Measurements from ENCODE around the gene MICAL2. TPM values are rescaled to one million over a fixed set of nuclear protein-coding genes. Genes with fewer than 3 reads are reported as not detected.

MICAL2 gene
- total and polyA plus RNA-seq, 2 donors (not counting 1 experiment from before 2014, with no cell fraction given) = 0.32 to 0.40 TPM

DNA sequence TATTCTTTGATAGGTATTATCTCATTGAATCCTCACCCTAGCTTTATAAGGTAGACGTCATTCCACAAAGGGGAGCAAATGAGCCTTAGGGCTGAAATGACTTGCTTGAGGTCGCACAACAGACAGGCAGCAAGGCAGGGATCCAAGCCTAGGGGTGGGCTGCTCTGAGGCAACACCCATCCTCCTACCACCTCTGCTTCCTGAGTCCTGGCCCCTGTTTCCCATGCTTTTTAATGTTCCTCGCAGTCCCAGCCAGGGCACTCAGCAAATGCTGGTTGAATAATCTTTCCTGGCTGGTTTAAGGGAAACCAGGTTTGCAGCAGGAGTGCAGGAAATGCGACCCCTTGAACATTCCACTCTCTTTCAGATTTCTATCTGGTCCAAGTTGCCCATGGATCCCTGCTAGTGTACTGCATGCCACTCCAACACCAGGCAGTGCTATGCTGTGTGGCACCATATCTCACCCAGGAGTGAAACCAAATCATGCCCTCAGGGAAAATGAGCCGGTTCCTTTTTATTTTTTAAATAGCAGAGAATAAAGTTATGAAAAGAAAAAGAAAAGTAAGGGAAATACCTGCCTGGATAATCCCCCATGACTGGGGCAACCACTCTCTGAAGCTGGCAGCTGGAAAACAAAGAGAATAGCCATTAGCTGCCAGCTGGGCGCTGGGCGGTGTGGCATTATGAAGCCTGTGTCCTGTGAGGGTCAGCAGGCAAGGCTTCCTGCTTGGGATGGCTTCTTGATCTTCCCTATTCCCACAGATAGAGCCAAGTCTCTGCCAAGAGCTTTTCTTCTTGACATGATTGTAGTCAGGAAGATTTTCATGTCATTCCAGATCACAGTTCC is 21.8 kb downstream of the MICAL2 start:
- Mint-ChIP-seq H3K27me3 (peaks cover 5% of the 10 kb centered on the region), H3K4me1 (peaks cover 11% of the 10 kb centered on the region), H3K9me3 (ENCODE audit: insufficient read depth) (no peaks in the 10 kb centered on the region), H3K27ac (no peak overlapping the region), H3K4me3 (no peak overlapping the region)
- Histone ChIP-seq H3K27ac (ENCODE audit: low read length in 2 of 2) (no peak overlapping the region), H4K20me1 (ENCODE audit: control insufficient read depth, insufficient read depth, low read length, poor library complexity, severe bottlenecking) (no peaks in the 10 kb centered on the region), H3K4me2 (replicated peaks; ENCODE audit: low read depth, low read length, poor library complexity, severe bottlenecking) (no peak overlapping the region), H3K9ac (ENCODE audit: low read length) (no peak overlapping the region), H3K36me3 (replicated peaks in 1 of 2; ENCODE audit: control extremely low read depth in 1 of 2, control insufficient read depth in 1 of 2, extremely low read depth in 1 of 2, insufficient read depth in 2 of 2, low read length in 1 of 2) (no peaks in the 10 kb centered on the region), H3K4me1 (ENCODE audit: control insufficient read depth in 2 of 2, insufficient read depth in 2 of 2, low read length in 2 of 2) (peaks cover 0 to 5% of the 10 kb centered on the region in 2 donors), H3K4me3 (ENCODE audit: control extremely low read depth in 1 of 5, extremely low read depth in 1 of 5, insufficient read depth in 1 of 5, low read depth in 2 of 5, low read length in 4 of 5) (no peak overlapping the region), H2AFZ (ENCODE audit: insufficient read depth, low read depth, low read length, poor library complexity, severe bottlenecking) (no peak overlapping the region), H3K79me2 (ENCODE audit: control insufficient read depth, insufficient read depth, low read length) (no peaks in the 10 kb centered on the region), H3K9me3 (ENCODE audit: control extremely low read depth in 1 of 3, control insufficient read depth in 2 of 3, insufficient read depth in 1 of 3, low read length in 2 of 3) (no peaks in the 10 kb centered on the region), H3K27me3 (replicated peaks in 1 of 4; ENCODE audit: control extremely low read depth in 1 of 4, control insufficient read depth in 3 of 4, insufficient read depth in 4 of 4, low read length in 3 of 4) (peaks cover 0 to 2% (median 0%) of the 10 kb centered on the region in 4 experiments)
- POLR2A ChIA-PET = no interaction called here
- TF ChIP-seq EZH2 (IDR thresholded peaks at IDR 0.05; ENCODE audit: borderline replicate concordance, insufficient read depth, low read depth, low read length, poor library complexity, severe bottlenecking) = no peak
- TF ChIP-seq, protein P1, sequence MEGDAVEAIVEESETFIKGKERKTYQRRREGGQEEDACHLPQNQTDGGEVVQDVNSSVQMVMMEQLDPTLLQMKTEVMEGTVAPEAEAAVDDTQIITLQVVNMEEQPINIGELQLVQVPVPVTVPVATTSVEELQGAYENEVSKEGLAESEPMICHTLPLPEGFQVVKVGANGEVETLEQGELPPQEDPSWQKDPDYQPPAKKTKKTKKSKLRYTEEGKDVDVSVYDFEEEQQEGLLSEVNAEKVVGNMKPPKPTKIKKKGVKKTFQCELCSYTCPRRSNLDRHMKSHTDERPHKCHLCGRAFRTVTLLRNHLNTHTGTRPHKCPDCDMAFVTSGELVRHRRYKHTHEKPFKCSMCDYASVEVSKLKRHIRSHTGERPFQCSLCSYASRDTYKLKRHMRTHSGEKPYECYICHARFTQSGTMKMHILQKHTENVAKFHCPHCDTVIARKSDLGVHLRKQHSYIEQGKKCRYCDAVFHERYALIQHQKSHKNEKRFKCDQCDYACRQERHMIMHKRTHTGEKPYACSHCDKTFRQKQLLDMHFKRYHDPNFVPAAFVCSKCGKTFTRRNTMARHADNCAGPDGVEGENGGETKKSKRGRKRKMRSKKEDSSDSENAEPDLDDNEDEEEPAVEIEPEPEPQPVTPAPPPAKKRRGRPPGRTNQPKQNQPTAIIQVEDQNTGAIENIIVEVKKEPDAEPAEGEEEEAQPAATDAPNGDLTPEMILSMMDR (IDR thresholded peaks at IDR 0.05) = no peak
- intact Hi-C loops (cut with micrococcal nuclease) = no loop called here
- WGBS (ENCODE audit: insufficient coverage) = 97% methylated on average over 6 of the region's 7 CpGs
- ATAC-seq (ENCODE audit: low read depth) = no peak
- CTCF ChIA-PET = no interaction called here
- no peak for DNase-seq

DNA sequence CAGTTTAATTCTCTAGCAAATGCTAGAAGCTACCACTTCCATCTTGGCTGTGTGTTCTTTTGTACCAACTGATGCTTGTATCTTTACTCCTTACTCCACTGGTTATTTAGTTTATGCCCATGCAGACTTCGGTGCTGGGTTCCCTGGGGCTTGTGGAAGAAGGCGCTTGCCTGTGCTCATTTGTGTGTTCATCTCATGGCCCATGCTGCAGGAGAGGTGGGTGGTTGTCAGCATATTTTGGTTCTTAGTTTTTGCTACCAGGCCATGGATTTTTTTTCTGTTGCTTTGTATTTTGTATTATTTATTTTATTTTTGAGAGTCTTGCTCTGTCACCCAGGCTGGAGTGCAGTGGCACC is 22.4 kb downstream of the MICAL2 start:
- no peak overlapping the region for H3K27ac Mint-ChIP-seq
- TF ChIP-seq, protein P1 (IDR thresholded peaks at IDR 0.05) = no peak
- H3K27ac ChIP-seq (ENCODE audit: low read length in 2 of 2) = no peak overlapping the region
- ChIA-PET CTCF (no interaction called here), POLR2A (no interaction called here)
- no peak for DNase-seq
- no peaks in the 10 kb centered on the region for H4K20me1 ChIP-seq (ENCODE audit: control insufficient read depth, insufficient read depth, low read length, poor library complexity, severe bottlenecking)
- no peak overlapping the region for H2AFZ ChIP-seq (ENCODE audit: insufficient read depth, low read depth, low read length, poor library complexity, severe bottlenecking)
- no peak overlapping the region for H3K4me3 ChIP-seq (ENCODE audit: control extremely low read depth in 1 of 5, extremely low read depth in 1 of 5, insufficient read depth in 1 of 5, low read depth in 2 of 5, low read length in 4 of 5)
- no peaks in the 10 kb centered on the region for H3K36me3 ChIP-seq (replicated peaks in 1 of 2; ENCODE audit: control extremely low read depth in 1 of 2, control insufficient read depth in 1 of 2, extremely low read depth in 1 of 2, insufficient read depth in 2 of 2, low read length in 1 of 2)
- no peak for ATAC-seq (ENCODE audit: low read depth)
- 60% methylated on average over 2 of the region's 2 CpGs for WGBS (ENCODE audit: insufficient coverage)
- no peak overlapping the region for H3K9ac ChIP-seq (ENCODE audit: low read length)
- no peaks in the 10 kb centered on the region for H3K79me2 ChIP-seq (ENCODE audit: control insufficient read depth, insufficient read depth, low read length)
- H3K4me2 ChIP-seq (replicated peaks; ENCODE audit: low read depth, low read length, poor library complexity, severe bottlenecking) = no peak overlapping the region
- no peaks in the 10 kb centered on the region for H3K9me3 Mint-ChIP-seq (ENCODE audit: insufficient read depth)
- peaks cover 0 to 5% of the 10 kb centered on the region in 2 donors for H3K4me1 ChIP-seq (ENCODE audit: control insufficient read depth in 2 of 2, insufficient read depth in 2 of 2, low read length in 2 of 2)
- H3K27me3 ChIP-seq (replicated peaks in 1 of 4; ENCODE audit: control extremely low read depth in 1 of 4, control insufficient read depth in 3 of 4, insufficient read depth in 4 of 4, low read length in 3 of 4) = peaks cover 0 to 2% (median 0%) of the 10 kb centered on the region in 4 experiments
- intact Hi-C loops (cut with micrococcal nuclease) = no loop called here
- peaks cover 11% of the 10 kb centered on the region for H3K4me1 Mint-ChIP-seq
- no peaks in the 10 kb centered on the region for H3K27me3 Mint-ChIP-seq
- H3K9me3 ChIP-seq (ENCODE audit: control extremely low read depth in 1 of 3, control insufficient read depth in 2 of 3, insufficient read depth in 1 of 3, low read length in 2 of 3) = no peaks in the 10 kb centered on the region
- no peak overlapping the region for H3K4me3 Mint-ChIP-seq

Measured in B cell (primary cell).